ENCODE measurements around the gene CFAP299. TPM values are rescaled to one million over a fixed set of nuclear protein-coding genes. Genes with fewer than 3 reads are reported as not detected.

Gene CFAP299
- total and polyA plus RNA-seq, 2 donors (not counting 1 experiment from before 2014, with no cell fraction given) = not detected

DNA sequence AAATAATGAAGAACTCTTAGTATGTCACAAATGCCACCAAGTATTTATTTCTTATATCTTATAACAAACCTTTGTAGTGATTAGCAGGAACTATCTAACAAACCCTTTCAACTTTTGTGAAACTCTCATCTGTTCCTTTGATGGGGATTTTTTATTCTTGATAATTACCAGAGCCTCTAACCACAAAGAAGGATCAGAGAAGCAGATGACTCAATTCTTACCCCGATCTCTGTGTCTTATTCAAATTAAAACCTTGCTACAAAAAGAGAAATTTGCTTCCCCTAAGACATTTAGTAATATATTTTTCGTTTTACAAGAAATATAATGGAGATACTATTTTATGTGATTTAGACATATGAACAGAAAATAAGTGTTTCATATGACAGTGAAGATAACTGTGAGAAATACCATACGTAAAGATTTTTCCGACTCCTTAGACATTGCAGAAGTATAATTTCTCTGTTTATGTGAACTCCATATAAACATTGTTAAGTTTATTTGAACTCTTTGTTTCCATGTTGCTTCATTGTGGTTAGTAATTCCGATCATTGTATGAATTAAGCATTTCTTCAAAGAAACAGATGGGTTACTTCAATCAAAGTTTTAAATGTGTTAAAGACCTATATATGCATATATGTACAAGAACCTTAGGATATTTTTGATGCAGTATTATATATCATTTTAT, 205.4 kb downstream of the CFAP299 start:
- WGBS (ENCODE audit: insufficient coverage) = no CpG with 5 or more reads among the region's 5 CpGs
- Histone ChIP-seq H3K27me3 (replicated peaks in 1 of 4; ENCODE audit: control extremely low read depth in 1 of 4, control insufficient read depth in 3 of 4, insufficient read depth in 4 of 4, low read length in 3 of 4) (peaks cover 0 to 12% (median 5%) of the 10 kb centered on the region in 4 experiments), H3K79me2 (ENCODE audit: control insufficient read depth, insufficient read depth, low read length) (no peaks in the 10 kb centered on the region), H3K4me1 (ENCODE audit: control insufficient read depth in 2 of 2, insufficient read depth in 2 of 2, low read length in 2 of 2) (no peaks in the 10 kb centered on the region), H3K4me2 (replicated peaks; ENCODE audit: low read depth, low read length, poor library complexity, severe bottlenecking) (no peak overlapping the region), H3K4me3 (ENCODE audit: control extremely low read depth in 1 of 5, extremely low read depth in 1 of 5, insufficient read depth in 1 of 5, low read depth in 2 of 5, low read length in 4 of 5) (no peak overlapping the region), H3K9me3 (ENCODE audit: control extremely low read depth in 1 of 3, control insufficient read depth in 2 of 3, insufficient read depth in 1 of 3, low read length in 2 of 3) (no peaks in the 10 kb centered on the region), H2AFZ (ENCODE audit: insufficient read depth, low read depth, low read length, poor library complexity, severe bottlenecking) (no peak overlapping the region), H3K9ac (ENCODE audit: low read length) (no peak overlapping the region), H3K27ac (ENCODE audit: low read length in 2 of 2) (no peak overlapping the region), H4K20me1 (ENCODE audit: control insufficient read depth, insufficient read depth, low read length, poor library complexity, severe bottlenecking) (no peaks in the 10 kb centered on the region), H3K36me3 (replicated peaks in 1 of 2; ENCODE audit: control extremely low read depth in 1 of 2, control insufficient read depth in 1 of 2, extremely low read depth in 1 of 2, insufficient read depth in 2 of 2, low read length in 1 of 2) (no peaks in the 10 kb centered on the region)
- Mint-ChIP-seq H3K27me3 (peaks cover 3% of the 10 kb centered on the region), H3K4me1 (peaks cover 5% of the 10 kb centered on the region), H3K27ac (no peak overlapping the region), H3K9me3 (ENCODE audit: insufficient read depth) (no peaks in the 10 kb centered on the region), H3K4me3 (no peak overlapping the region)
- intact Hi-C loops (cut with micrococcal nuclease) = no loop called here
- ATAC-seq (ENCODE audit: low read depth) = no peak
- TF ChIP-seq, protein P1, sequence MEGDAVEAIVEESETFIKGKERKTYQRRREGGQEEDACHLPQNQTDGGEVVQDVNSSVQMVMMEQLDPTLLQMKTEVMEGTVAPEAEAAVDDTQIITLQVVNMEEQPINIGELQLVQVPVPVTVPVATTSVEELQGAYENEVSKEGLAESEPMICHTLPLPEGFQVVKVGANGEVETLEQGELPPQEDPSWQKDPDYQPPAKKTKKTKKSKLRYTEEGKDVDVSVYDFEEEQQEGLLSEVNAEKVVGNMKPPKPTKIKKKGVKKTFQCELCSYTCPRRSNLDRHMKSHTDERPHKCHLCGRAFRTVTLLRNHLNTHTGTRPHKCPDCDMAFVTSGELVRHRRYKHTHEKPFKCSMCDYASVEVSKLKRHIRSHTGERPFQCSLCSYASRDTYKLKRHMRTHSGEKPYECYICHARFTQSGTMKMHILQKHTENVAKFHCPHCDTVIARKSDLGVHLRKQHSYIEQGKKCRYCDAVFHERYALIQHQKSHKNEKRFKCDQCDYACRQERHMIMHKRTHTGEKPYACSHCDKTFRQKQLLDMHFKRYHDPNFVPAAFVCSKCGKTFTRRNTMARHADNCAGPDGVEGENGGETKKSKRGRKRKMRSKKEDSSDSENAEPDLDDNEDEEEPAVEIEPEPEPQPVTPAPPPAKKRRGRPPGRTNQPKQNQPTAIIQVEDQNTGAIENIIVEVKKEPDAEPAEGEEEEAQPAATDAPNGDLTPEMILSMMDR (IDR thresholded peaks at IDR 0.05) = no peak
- TF ChIP-seq EZH2 (IDR thresholded peaks at IDR 0.05; ENCODE audit: borderline replicate concordance, insufficient read depth, low read depth, low read length, poor library complexity, severe bottlenecking) = no peak
- POLR2A ChIA-PET = no interaction called here
- CTCF ChIA-PET = no interaction called here
- no peak for DNase-seq

DNA sequence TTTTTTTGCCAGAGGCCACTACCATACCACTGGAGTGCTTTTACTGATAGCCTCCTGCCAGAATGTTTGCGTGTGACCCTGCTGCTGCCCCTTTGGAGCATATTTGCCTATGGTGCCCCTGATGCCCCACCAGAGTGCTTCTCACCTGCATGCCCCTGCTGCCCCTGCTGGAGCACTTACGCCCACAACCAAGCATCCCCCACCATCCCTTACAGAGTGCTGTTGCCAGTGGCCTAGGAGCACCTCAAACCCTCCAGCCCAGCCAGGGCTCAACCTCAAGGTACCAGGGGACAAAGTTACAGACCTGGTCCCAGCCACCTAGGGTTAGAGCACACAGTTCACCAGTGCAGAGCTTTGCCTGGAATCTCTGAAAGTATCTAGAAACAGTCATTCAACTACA, 207.2 kb downstream of the CFAP299 start:
- H3K9me3 Mint-ChIP-seq (ENCODE audit: insufficient read depth) = no peaks in the 10 kb centered on the region
- Histone ChIP-seq H3K36me3 (replicated peaks in 1 of 2; ENCODE audit: control extremely low read depth in 1 of 2, control insufficient read depth in 1 of 2, extremely low read depth in 1 of 2, insufficient read depth in 2 of 2, low read length in 1 of 2) (no peaks in the 10 kb centered on the region), H3K4me1 (ENCODE audit: control insufficient read depth in 2 of 2, insufficient read depth in 2 of 2, low read length in 2 of 2) (no peaks in the 10 kb centered on the region), H3K9me3 (ENCODE audit: control extremely low read depth in 1 of 3, control insufficient read depth in 2 of 3, insufficient read depth in 1 of 3, low read length in 2 of 3) (no peaks in the 10 kb centered on the region), H3K27ac (ENCODE audit: low read length in 2 of 2) (no peak overlapping the region), H4K20me1 (ENCODE audit: control insufficient read depth, insufficient read depth, low read length, poor library complexity, severe bottlenecking) (no peaks in the 10 kb centered on the region), H3K4me3 (ENCODE audit: control extremely low read depth in 1 of 5, extremely low read depth in 1 of 5, insufficient read depth in 1 of 5, low read depth in 2 of 5, low read length in 4 of 5) (no peak overlapping the region), H3K27me3 (replicated peaks in 1 of 4; ENCODE audit: control extremely low read depth in 1 of 4, control insufficient read depth in 3 of 4, insufficient read depth in 4 of 4, low read length in 3 of 4) (peaks cover 0 to 12% (median 5%) of the 10 kb centered on the region in 4 experiments), H2AFZ (ENCODE audit: insufficient read depth, low read depth, low read length, poor library complexity, severe bottlenecking) (no peak overlapping the region), H3K9ac (ENCODE audit: low read length) (no peak overlapping the region), H3K79me2 (ENCODE audit: control insufficient read depth, insufficient read depth, low read length) (no peaks in the 10 kb centered on the region), H3K4me2 (replicated peaks; ENCODE audit: low read depth, low read length, poor library complexity, severe bottlenecking) (no peak overlapping the region)
- ChIA-PET CTCF (no interaction called here), POLR2A (no interaction called here)
- peaks cover 3% of the 10 kb centered on the region for H3K27me3 Mint-ChIP-seq
- H3K4me1 Mint-ChIP-seq = peaks cover 5% of the 10 kb centered on the region
- H3K4me3 Mint-ChIP-seq = no peak overlapping the region
- DNase-seq (no peak), ATAC-seq (ENCODE audit: low read depth) (no peak)
- WGBS (ENCODE audit: insufficient coverage) = 100% methylated on average over 2 of the region's 2 CpGs
- intact Hi-C loops (cut with micrococcal nuclease) = no loop called here
- TF ChIP-seq EZH2 (IDR thresholded peaks at IDR 0.05; ENCODE audit: borderline replicate concordance, insufficient read depth, low read depth, low read length, poor library complexity, severe bottlenecking) = no peak
- TF ChIP-seq, protein P1 (IDR thresholded peaks at IDR 0.05) = no peak
- no peak overlapping the region for H3K27ac Mint-ChIP-seq
